Stimulated activated CD4-positive, alpha-beta T cell treated with anti-CD3 and anti-CD28 coated beads, TNF-alpha, amount 100 ng/mL, for 4 hours (primary cell): ENCODE results near the gene GOLGA8J.
"Not testable (repeated sequence)": the region's sequence is repeated elsewhere in the genome, so short reads cannot be mapped to it uniquely, and the experiment has no call there.

ENCODE experiments used
- DNase-seq, 3 experiments: peaks; one replicate each; pipeline ENCODE4 v3.0.0-alpha.2; 2020; ENCODE audit warnings: low read depth in 3 of 3

Gene GOLGA8J

GRCh38 chr15:30082655-30083054 is at the start of gene GOLGA8J:
Gene GOLGA8J (plus strand): TSS chr15:30082955. CDS start chr15:30083053, 98 bp downstream.
- not testable (repeated sequence) for DNase-seq

- no peak for DNase-seq
Measured at GRCh38 chr15:30033211-30033610, 49.5 kb upstream of the GOLGA8J start.

- DNase-seq = no peak
Measured at GRCh38 chr15:30033763-30034162, 49.0 kb upstream of the GOLGA8J start.

GRCh38 chr15:30036036-30036703 is 46.6 kb upstream of the GOLGA8J start:
- no peak for DNase-seq

GRCh38 chr15:30038667-30039523 is 43.9 kb upstream of the GOLGA8J start:
- no peak for DNase-seq

GRCh38 chr15:30041868-30042267 is 40.9 kb upstream of the GOLGA8J start:
- no peak for DNase-seq

- no peak for DNase-seq
Measured at GRCh38 chr15:30042556-30042955, 40.2 kb upstream of the GOLGA8J start.

- no peak for DNase-seq
Measured at GRCh38 chr15:30043211-30043655, 39.5 kb upstream of the GOLGA8J start.

- DNase-seq = no peak
Measured at GRCh38 chr15:30044377-30044776, 38.4 kb upstream of the GOLGA8J start.

GRCh38 chr15:30044826-30045225 is 37.9 kb upstream of the GOLGA8J start:
- not testable (repeated sequence) for DNase-seq

GRCh38 chr15:30045248-30046041 is 37.3 kb upstream of the GOLGA8J start:
- not testable (repeated sequence) for DNase-seq

GRCh38 chr15:30046430-30046829 is 36.3 kb upstream of the GOLGA8J start:
- DNase-seq = no peak

- DNase-seq = no peak
Measured at GRCh38 chr15:30055604-30056003, 27.2 kb upstream of the GOLGA8J start.

- no peak for DNase-seq
Measured at GRCh38 chr15:30056166-30056565, 26.6 kb upstream of the GOLGA8J start.

GRCh38 chr15:30059771-30060170 is 23.0 kb upstream of the GOLGA8J start:
- no peak for DNase-seq

- no peak for DNase-seq
Measured at GRCh38 chr15:30062881-30063280, 19.9 kb upstream of the GOLGA8J start.

GRCh38 chr15:30063835-30064546 is 18.8 kb upstream of the GOLGA8J start:
- DNase-seq = no peak

- no peak for DNase-seq
Measured at GRCh38 chr15:30065025-30065801, 17.5 kb upstream of the GOLGA8J start.

GRCh38 chr15:30068326-30068725 is 14.4 kb upstream of the GOLGA8J start:
- DNase-seq = no peak

GRCh38 chr15:30072630-30073029 is 10.1 kb upstream of the GOLGA8J start:
- DNase-seq = no peak

- no peak for DNase-seq
Measured at GRCh38 chr15:30073915-30074314, 8.8 kb upstream of the GOLGA8J start.
